GM19099 (cell line): ENCODE results near the gene DNM3.

Source experiments
- POLR2A ChIP-seq: IDR thresholded peaks from 3 replicates; pipeline ENCODE4 v1.6.1; 2011; ENCODE audit warnings: low read depth; ENCODE audit not compliant: insufficient read length; ENCODE audit errors: extremely low read depth

The DNM3 gene

DNA sequence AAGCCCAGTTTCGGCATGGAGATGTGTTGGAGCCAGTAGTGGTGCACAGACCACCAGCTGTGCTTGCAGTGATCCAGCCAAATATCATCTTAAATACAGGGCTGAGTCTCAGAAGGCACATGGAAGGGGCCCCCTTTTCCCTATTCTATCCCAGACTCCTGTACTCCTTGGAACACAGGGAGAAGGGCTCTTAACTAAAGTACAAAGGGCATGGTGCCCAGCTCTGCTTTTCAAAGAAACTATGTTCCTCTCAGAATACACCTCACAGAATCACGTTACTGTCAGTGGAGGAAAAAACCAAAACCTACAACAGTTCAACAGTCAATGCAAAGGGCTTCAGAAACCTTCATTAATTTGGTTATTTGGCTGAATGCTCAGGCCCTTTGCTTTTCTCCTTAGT lies 398.6 kb downstream of the DNM3 start:
- no peak for TF ChIP-seq POLR2A

DNA sequence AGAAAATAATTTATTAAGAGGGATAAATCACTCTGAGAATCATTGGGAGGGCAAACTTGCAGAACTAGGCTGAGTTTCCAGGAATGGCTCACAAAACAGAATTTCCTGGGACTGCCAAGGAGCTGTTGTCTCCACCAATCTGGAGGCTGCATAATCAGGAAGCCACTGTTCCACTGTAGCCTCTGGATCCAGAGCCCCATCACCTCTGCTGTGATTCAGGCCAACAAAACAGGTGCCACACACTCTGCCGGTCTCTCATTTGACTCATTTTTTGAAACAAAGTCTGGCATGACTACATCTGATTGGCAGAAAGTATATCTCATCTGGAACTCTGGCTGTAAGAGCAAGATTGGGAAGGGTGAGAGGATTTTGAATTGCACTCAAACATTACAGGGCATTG lies 400.2 kb downstream of the DNM3 start:
- TF ChIP-seq POLR2A = no peak

DNA sequence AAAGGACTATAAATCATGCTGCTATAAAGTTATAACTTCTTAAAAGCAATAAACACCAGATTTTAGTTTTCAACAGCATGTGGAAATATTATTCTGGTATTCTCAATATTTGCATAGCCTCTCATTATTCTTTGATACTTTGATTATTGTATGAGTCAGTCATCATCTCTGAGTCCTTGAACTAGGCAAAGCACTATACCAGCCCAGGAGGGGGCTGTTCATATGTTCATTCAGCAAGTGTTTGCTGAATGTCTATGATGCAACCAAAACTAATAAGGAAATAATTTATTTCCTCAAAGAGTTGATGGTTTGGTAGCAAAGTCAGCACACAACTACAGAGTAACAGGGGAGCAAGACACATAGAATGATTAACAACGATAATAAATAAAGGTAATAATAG lies 403.6 kb downstream of the DNM3 start:
- no peak for TF ChIP-seq POLR2A

DNA sequence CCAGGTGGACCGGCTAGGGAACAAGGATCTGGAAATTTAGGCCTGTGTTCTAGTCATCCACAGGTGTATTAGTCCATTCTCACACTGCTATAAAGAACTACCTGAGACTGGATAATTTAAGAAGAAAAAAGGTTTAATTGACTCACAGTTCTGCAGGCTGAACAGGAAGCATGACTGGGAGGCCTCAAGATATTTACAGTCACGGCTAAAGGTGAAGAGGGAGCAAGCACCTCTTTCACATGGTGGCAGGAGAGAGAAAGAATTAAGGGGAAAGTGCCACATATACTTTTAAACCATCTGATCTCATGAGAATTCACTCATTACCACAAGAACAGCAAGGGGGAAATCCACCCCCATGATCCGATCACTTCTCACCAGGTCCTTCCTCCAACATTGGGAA lies 404.5 kb downstream of the DNM3 start:
- no peak for TF ChIP-seq POLR2A

DNA sequence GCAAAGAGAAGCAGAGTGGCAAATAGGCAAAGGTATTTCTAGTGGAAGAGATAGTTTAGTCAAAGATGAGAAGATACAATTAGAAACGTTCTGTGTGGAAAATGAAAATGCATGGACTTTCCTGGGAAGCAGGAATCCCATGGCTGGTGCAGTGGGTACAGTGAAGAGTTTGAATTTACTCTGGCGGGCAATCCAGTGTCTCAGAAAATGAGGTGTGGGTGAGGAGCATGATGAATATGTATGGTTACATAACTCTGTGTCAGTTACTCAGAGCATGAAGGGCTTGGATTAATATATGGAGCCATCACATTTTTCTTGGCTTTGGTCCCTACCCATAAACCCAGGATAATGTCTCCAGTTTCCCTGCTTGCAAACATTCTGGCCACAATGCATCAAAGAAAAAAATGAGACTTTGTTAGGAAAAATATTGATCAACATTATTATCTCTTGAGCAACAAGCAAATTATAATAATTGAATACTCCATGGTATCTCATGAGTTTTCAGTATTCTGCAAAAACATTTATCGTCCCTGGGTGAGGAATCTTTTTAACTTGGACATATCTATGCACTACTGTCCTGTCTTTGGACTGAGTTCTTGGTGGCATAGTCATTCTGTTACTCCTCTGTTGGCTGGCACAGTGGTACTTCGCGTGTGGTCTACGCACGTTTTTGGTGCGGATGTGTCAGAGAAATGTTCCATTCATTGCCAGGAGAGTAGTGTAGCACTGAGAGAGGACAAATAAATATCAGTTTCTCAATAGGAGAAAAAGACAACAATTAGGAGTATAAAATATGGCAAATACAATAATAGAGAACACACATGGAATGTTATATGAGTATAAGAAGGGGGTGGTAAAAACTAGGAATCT lies 405.5 kb downstream of the DNM3 start:
- no peak for TF ChIP-seq POLR2A

DNA sequence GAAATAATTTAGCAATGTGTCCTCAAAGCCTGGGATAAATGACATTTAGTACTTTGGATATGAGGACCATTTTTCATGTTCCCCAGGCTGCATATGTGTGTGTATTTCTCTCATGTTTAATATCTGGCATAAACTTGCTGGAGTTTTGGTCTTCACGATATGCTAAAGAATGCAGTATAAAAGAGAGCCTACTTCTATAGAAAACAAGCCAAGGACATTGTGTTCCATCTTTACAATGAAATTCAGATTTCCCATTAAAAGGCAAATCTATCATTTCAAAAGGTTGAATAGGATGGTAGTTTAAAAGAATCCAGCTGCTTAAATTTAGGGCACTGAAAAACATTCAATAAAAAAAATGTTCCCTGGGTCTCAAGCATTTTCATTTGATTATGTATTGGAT lies 410.2 kb downstream of the DNM3 start:
- no peak for TF ChIP-seq POLR2A

DNA sequence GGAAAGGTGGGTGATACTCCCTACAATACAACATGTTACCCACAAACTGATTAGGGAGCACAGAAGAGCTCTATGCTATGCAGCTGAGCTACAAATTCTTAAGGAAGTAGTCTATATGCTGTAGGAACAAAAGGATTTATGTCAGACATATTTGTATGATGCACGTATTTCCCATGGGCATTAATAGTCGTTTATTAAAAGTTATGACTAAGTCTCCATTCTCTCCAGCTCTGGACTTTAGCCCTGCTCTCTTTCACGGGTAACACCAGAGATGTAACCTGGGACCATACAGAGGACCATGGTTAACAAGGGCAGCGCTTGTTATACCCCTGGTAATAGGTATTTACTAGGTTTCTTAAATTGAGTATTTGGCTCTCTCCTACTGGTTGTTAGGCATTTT lies 411.0 kb downstream of the DNM3 start:
- no peak for TF ChIP-seq POLR2A

DNA sequence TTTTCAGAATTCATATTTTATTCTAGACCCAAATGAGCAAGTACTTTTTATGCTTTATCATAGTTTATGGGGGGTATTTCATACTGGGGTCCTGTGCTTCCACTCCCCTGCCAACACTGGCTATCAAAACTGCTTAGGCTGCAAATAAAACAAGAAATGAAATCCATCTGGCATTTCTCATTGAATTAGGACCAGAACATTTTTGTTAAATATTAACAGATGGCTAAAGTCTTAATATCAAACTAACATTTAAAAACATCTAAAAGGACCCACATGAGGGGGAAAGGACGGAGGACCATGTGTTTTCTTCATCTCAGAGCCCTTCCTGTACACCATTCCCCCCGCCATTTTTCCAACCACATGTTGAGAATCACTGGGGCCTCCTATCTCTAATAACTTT lies 411.7 kb downstream of the DNM3 start:
- TF ChIP-seq POLR2A = no peak

DNA sequence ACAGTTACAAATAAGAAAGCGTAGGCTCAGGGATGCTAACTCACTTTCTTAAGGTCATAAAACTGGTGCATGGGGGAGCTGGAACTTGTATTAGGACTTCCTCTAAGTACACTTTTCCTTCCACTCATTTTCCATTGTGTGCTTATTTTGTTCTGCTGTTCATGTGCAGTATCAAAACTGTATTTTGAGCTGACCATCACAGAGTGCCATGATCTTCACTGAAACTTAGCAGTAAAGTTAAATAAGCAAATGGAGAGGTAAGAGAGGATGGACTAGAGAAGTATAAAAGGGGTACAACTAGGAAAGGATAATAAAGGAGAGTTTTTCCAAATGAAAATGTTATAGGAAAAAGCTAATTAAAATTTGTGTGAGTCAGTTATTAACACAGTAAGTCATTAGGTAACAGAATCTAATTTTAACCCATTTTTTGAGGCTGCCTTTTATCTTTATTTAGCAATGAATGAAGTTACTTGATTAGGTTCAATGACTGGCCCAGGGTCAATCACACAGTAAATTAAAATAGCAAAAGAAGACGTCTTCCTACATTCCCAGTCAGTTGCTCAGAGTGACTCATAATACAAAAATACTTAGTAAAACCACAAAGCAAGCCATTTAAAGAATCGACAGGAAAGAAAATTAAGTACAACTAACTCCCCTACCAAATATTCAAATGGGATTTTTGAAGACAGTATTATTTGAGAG lies 413.4 kb downstream of the DNM3 start:
- no peak for TF ChIP-seq POLR2A

DNA sequence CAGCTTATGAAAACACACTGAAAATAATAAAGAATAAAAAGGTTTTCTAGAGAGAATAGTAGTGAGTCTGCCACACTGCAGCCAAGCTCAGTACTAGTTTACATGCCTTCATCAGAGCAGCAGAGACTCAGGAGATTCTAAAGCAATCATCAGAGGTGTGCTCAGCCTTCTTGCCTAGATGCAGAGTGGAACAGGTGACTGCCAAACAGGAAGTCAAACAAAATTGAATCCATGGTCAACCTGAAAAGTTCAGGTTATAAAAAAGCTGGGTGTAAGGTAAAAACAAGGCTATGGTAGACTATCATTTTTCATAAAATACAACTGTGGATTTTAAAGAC lies 413.9 kb downstream of the DNM3 start:
- no peak for TF ChIP-seq POLR2A

DNA sequence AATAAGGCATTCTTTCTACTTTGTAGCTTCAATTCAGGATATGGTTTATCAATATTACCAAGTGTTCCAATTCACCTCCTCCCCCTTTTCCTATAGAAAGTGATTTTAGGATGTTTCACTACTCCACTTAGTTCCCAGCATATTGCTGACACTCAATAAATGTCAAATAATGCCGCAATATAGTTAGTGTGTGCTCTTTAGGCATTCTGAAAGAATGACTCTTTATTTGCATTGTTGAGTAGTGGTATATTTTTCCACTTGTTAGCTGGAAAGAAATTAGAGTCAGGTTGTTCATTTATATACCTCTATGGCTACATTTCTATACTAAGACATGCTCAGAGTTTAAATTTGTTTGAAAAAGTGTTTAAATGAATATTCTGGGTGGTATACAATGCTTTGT lies 424.6 kb downstream of the DNM3 start:
- no peak for TF ChIP-seq POLR2A

DNA sequence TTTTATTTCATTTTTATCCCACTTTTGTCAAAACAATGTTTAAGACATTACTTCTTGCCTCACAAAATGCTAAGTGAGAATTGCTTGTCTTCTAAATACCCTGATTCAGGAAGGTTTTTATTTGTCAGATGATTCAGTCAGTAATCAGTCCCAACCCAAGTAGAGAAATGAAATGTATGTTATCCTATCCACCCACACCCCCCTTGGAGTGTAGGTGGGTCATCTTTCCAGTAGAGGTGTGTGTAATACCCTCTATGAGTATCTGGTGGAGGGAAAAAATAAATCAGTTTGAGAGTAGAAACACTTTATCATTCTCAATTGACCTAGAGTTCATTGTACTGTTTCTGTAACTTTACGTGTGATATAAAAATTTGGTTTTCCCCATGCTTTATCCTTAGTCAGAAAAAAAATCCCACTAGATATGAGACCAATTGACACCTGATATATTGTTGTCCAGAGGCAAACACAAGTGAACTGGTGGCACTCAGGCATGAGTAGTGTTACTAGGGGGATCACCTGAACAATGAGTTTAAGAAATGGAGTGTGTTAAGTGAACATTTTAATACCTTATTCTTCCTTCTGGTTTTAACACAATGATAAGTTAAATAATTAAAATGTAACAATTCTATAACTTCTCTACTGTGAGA lies 425.4 kb downstream of the DNM3 start:
- TF ChIP-seq POLR2A = no peak

DNA sequence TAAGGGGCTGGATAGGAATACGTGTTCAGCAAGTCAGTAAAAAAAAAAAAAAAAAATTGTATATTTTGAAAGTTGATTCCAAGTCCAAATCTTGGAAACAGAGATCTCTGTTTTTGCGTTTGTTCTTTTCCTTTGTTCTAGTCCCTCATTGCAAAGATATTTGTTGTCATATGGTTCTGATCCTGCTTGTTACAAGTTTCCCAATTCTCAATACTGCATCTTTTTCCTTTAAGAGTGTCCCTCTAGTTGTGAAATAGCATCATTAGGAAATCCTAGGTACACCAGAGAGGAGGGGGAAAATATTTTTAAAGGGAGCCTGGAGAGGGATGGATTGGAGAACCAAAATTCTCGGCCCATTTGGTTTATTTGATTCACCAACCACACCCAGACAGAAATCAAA lies 426.9 kb downstream of the DNM3 start:
- no peak for TF ChIP-seq POLR2A

DNA sequence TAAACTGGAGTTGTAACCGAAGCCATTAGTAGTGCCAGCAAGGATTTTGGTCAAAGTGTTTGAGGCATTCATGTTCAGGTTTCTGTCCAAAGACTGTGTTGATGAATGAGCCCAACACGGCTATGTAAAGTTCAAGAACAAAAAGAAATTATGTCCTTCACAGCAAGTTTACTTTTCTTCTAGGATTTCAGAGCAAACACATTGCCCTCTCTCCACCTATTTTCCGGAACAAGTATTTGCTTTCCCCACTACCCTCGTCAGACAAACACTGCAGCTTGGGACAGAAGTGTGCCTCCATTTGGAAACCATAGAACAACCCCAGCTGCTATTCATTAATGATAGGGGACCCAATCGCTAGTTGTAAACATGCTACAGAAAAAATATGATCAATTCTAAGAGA lies 427.8 kb downstream of the DNM3 start:
- no peak for TF ChIP-seq POLR2A

DNA sequence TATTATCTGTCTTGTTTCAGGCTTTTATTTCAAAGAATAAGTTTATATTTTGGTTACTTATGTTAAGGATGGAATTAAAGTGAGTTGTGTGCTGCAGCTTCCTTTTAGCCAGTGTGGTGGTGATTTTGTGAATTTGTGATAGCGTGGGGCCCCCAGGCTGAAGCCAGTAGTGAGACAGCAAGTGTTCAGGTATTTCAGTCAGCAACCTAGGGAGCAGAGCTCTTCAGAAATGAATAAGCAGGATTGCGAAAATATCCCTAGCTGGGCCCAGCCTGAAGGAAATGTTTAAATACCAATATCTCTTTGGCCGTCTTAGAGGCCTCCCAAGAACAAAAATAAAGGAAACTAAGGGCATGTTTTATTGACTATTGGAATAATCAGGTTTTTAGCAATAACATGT lies 428.3 kb downstream of the DNM3 start:
- TF ChIP-seq POLR2A = no peak

DNA sequence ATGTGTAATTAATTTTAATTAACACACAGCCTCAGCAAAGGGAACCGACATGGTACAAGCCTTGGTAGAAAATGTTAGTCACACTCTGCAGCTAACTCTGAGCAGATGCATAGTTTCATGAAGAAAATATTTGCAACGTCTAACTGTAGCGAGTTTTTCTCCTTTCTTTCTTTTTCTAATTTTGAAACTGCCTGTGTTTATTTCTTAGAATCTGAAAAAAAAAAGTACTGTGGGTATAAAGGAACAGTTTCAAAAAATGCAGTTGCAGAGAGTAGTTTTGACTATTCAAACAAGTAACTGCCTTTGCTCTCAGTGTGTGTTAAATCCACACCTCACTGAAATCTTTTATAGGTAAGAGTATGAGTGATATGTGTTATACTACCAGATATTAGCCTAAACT lies 429.3 kb downstream of the DNM3 start:
- TF ChIP-seq POLR2A = no peak
